ENCODE measurements around the gene DCUN1D2. TPM values are rescaled to one million over a fixed set of nuclear protein-coding genes. Genes with fewer than 3 reads are reported as not detected.

Gene DCUN1D2
- total and polyA plus RNA-seq, 10 of the 15 experiments (the other 5 are each of a cell fraction or from before 2014, with no cell fraction given), result 2.5 to 23.6 (median 9.3) TPM

GRCh38 chr13:113406321-113407102, 84.0 kb downstream of the DCUN1D2 start:
- in situ Hi-C loops (cut with MboI) (no loop called here), intact Hi-C loops (cut with micrococcal nuclease; ENCODE audit: unreplicated experiment) (no loop called here)
- no peak for ATAC-seq
- no peaks in the 10 kb centered on the region for H3K36me3 ChIP-seq (ENCODE audit: control insufficient read depth in 2 of 2, insufficient read depth in 2 of 2, low read length in 1 of 2)
- H3K4me3 ChIP-seq, result no peak overlapping the region
- 53% methylated on average over 28 of the region's 28 CpGs for WGBS (ENCODE audit: insufficient coverage, insufficient replicate concordance, low lambda C conversion rate, missing lambda C conversion rate)
- BruUV-seq (replicated peaks), result no TSS peak
- H4K20me1 ChIP-seq (ENCODE audit: control insufficient read depth, insufficient read depth), result no peaks in the 10 kb centered on the region
- ChIA-PET CTCF (no interaction called here), RAD21 (ENCODE audit: unreplicated experiment) (no interaction called here), POLR2A (interaction anchor here (0.5 kb wide), 1 partner anchor 153 kb away, joined by 3 read pairs; no protein-coding TSS in a partner anchor), SMC1A (ENCODE audit: uncharacterized antibody, unreplicated experiment) (no interaction called here)
- H2AFZ ChIP-seq (ENCODE audit: control insufficient read depth, low read depth, low read length), result no peak overlapping the region
- no peak overlapping the region for H3K9ac ChIP-seq (ENCODE audit: control insufficient read depth, insufficient read depth, low read length)
- no peak for FAIRE-seq
- H3K27me3 ChIP-seq (replicated peaks in 1 of 2; ENCODE audit: control insufficient read depth in 2 of 2, insufficient read depth in 2 of 2, low read length in 1 of 2), result no peaks in the 10 kb centered on the region
- no peaks in the 10 kb centered on the region for H3K9me3 ChIP-seq (replicated peaks; ENCODE audit: control insufficient read depth, insufficient read depth, low read length)
- H3K4me2 ChIP-seq (ENCODE audit: control insufficient read depth, insufficient read depth), result no peak overlapping the region
- no peak for DNase-seq (ENCODE audit: low read depth, low spot score)
- H3K79me2 ChIP-seq (ENCODE audit: control insufficient read depth, insufficient read depth, low read length), result no peaks in the 10 kb centered on the region
- no peak overlapping the region for H3K27ac ChIP-seq (ENCODE audit: control insufficient read depth, insufficient read depth)
- H3K4me1 ChIP-seq (ENCODE audit: control insufficient read depth, insufficient read depth, low read length), result no peaks in the 10 kb centered on the region
- TF ChIP-seq NR2C2 (IDR thresholded peaks at IDR 0.05; ENCODE audit: borderline replicate concordance, control insufficient read depth, insufficient read length, low read depth), result no peak
- TF ChIP-seq, protein P1, sequence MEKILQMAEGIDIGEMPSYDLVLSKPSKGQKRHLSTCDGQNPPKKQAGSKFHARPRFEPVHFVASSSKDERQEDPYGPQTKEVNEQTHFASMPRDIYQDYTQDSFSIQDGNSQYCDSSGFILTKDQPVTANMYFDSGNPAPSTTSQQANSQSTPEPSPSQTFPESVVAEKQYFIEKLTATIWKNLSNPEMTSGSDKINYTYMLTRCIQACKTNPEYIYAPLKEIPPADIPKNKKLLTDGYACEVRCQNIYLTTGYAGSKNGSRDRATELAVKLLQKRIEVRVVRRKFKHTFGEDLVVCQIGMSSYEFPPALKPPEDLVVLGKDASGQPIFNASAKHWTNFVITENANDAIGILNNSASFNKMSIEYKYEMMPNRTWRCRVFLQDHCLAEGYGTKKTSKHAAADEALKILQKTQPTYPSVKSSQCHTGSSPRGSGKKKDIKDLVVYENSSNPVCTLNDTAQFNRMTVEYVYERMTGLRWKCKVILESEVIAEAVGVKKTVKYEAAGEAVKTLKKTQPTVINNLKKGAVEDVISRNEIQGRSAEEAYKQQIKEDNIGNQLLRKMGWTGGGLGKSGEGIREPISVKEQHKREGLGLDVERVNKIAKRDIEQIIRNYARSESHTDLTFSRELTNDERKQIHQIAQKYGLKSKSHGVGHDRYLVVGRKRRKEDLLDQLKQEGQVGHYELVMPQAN (conservative IDR thresholded peaks at IDR 0.05), result no peak
- TF ChIP-seq IRF5 (IDR thresholded peaks at IDR 0.05; ENCODE audit: borderline replicate concordance), result no peak
- TF ChIP-seq MLLT1 (IDR thresholded peaks at IDR 0.05), result no peak
- no peak for TF ChIP-seq CHD2 (IDR thresholded peaks at IDR 0.05; ENCODE audit: borderline replicate concordance, low read depth, low read length)
- TF ChIP-seq E2F8 (IDR thresholded peaks at IDR 0.05; ENCODE audit: low read depth, partially characterized antibody), result no peak
- no peak for TF ChIP-seq ZNF622 (IDR thresholded peaks at IDR 0.05)
- TF ChIP-seq EED (IDR thresholded peaks at IDR 0.05; ENCODE audit: low read depth), result no peak
- TF ChIP-seq RAD51 (IDR thresholded peaks at IDR 0.05), result no peak
- TF ChIP-seq CHD4 (IDR thresholded peaks at IDR 0.05), result no peak
- no peak for TF ChIP-seq ZSCAN29 (IDR thresholded peaks at IDR 0.05)
- no peak for TF ChIP-seq SREBF2 (IDR thresholded peaks at IDR 0.05; ENCODE audit: low read length)
- TF ChIP-seq GATAD2B (conservative IDR thresholded peaks at IDR 0.05; ENCODE audit: low read depth), result no peak
- TF ChIP-seq SMAD5 (IDR thresholded peaks at IDR 0.05; ENCODE audit: low read depth), result no peak
- no peak for TF ChIP-seq BRCA1 (IDR thresholded peaks at IDR 0.05; ENCODE audit: low read depth, low read length)
